HL-60 (cell line): Measurements from ENCODE around the gene EBF3.

ENCODE experiments used
- DNase-seq, 2 experiments: peaks; one replicate each; pipeline ENCODE4 v3.0.0-alpha.2; 2010 to 2020; ENCODE audit warnings: low read depth in 1 of 2, low spot score in 1 of 2
- H3K27ac ChIP-seq: fragments of 250-450 bp; sonication (Bioruptor Pico); replicated peaks from 2 replicates; pipeline ENCODE4 v1.5.1; 2020; ENCODE audit warnings: mild to moderate bottlenecking, moderate library complexity
- H3K27me3 ChIP-seq: fragments of 250-450 bp; sonication (Bioruptor Pico); 2 replicates; pipeline ENCODE4 v1.5.1; 2021; ENCODE audit warnings: mild to moderate bottlenecking, moderate library complexity; ENCODE audit not compliant: insufficient read depth, poor library complexity, severe bottlenecking
- H3K4me3 ChIP-seq: replicated peaks from 2 replicates; pipeline ENCODE4 v1.5.1; 2011; ENCODE audit warnings: mild to moderate bottlenecking, control low read depth, low read length; ENCODE audit not compliant: insufficient read depth
- GABPA ChIP-seq: IDR thresholded peaks from 2 replicates; pipeline ENCODE4 v1.6.1; 2012; ENCODE audit warnings: low read depth
- POLR2AphosphoS5 ChIP-seq: IDR thresholded peaks from 2 replicates; pipeline ENCODE4 v1.6.1; 2012; ENCODE audit warnings: low read depth
- SPI1 ChIP-seq: IDR thresholded peaks from 2 replicates; pipeline ENCODE4 v1.6.1; 2012; ENCODE audit warnings: low read depth, mild to moderate bottlenecking, borderline replicate concordance
- TF ChIP-seq, protein P1 (sequence below): IDR thresholded peaks from one replicate; pipeline ENCODE4 v1.5.1; 2011; ENCODE audit warnings: low read length, control low read depth, inconsistent platforms; ENCODE audit not compliant: insufficient read depth
- TF ChIP-seq, protein P2 (sequence below): IDR thresholded peaks from 2 replicates; pipeline ENCODE4 v1.6.1; 2012; ENCODE audit warnings: low read depth; ENCODE audit not compliant: insufficient replicate concordance

The EBF3 gene

DNA sequence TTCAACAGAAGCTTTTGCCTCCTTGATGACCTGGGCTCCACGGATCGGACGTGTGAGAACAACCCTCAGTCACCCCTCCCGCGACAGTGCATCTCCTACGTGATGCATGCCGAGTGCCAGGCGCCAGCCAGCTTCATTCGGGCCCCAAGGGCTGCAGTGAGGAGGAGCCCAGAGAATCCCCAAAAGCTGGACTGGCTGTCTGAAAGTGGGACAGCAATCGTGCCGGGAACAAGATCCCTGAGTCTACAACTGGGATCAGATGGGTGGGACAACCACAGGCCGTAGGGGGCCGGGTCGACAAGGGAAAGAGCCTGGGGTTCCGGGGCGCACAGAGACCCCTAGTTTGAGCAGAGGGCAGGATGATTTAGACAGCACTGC lies 27.2 kb downstream of the EBF3 start:
- TF ChIP-seq, protein P1, sequence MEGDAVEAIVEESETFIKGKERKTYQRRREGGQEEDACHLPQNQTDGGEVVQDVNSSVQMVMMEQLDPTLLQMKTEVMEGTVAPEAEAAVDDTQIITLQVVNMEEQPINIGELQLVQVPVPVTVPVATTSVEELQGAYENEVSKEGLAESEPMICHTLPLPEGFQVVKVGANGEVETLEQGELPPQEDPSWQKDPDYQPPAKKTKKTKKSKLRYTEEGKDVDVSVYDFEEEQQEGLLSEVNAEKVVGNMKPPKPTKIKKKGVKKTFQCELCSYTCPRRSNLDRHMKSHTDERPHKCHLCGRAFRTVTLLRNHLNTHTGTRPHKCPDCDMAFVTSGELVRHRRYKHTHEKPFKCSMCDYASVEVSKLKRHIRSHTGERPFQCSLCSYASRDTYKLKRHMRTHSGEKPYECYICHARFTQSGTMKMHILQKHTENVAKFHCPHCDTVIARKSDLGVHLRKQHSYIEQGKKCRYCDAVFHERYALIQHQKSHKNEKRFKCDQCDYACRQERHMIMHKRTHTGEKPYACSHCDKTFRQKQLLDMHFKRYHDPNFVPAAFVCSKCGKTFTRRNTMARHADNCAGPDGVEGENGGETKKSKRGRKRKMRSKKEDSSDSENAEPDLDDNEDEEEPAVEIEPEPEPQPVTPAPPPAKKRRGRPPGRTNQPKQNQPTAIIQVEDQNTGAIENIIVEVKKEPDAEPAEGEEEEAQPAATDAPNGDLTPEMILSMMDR: no peak
- TF ChIP-seq GABPA (no peak), POLR2AphosphoS5 (no peak), SPI1 (no peak)
- TF ChIP-seq, protein P2, sequence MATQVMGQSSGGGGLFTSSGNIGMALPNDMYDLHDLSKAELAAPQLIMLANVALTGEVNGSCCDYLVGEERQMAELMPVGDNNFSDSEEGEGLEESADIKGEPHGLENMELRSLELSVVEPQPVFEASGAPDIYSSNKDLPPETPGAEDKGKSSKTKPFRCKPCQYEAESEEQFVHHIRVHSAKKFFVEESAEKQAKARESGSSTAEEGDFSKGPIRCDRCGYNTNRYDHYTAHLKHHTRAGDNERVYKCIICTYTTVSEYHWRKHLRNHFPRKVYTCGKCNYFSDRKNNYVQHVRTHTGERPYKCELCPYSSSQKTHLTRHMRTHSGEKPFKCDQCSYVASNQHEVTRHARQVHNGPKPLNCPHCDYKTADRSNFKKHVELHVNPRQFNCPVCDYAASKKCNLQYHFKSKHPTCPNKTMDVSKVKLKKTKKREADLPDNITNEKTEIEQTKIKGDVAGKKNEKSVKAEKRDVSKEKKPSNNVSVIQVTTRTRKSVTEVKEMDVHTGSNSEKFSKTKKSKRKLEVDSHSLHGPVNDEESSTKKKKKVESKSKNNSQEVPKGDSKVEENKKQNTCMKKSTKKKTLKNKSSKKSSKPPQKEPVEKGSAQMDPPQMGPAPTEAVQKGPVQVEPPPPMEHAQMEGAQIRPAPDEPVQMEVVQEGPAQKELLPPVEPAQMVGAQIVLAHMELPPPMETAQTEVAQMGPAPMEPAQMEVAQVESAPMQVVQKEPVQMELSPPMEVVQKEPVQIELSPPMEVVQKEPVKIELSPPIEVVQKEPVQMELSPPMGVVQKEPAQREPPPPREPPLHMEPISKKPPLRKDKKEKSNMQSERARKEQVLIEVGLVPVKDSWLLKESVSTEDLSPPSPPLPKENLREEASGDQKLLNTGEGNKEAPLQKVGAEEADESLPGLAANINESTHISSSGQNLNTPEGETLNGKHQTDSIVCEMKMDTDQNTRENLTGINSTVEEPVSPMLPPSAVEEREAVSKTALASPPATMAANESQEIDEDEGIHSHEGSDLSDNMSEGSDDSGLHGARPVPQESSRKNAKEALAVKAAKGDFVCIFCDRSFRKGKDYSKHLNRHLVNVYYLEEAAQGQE: no peak
- no peak overlapping the region for H3K27ac ChIP-seq
- DNase-seq: no peak

DNA sequence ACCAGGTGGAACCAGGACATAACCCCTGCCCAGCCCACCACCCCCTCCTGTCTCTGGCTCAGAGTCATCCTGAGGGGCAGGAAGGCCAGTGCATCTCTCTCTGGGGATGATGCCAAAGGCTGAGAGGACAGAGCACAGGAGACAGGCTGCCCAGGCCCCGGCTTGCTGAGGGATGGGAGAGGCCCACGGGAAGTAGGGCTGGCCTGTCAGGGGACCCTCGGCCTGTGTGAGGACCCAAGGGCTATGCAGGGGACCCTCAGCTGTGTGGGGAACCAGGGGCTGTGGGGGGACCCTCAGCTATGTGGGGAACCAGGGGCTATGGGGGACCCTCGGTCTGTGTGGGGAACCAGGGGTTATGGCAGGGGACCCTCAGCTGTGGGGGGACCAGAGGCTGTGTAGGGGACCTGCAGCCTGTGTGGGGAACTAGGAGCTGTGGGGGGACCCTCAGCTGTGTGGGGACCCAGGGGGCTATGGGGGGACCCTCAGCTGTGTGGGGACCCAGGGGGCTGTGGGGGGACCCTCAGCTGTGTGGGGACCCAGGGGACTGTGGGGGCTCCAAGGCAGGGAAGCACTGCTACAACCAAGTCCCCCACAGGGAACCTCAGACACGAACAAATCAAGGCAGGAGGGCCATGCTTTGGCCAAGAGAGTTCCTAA lies 27.7 kb downstream of the EBF3 start:
- no peak overlapping the region for H3K27ac ChIP-seq
- TF ChIP-seq POLR2AphosphoS5 (no peak), SPI1 (no peak)
- no peak overlapping the region for H3K4me3 ChIP-seq
- DNase-seq: no peak
- no peaks in the 10 kb centered on the region for H3K27me3 ChIP-seq

More for the DNA sequence above, 27.2 kb downstream of the EBF3 start:
- no peak overlapping the region for H3K4me3 ChIP-seq
- H3K27me3 ChIP-seq: no peaks in the 10 kb centered on the region

DNA sequence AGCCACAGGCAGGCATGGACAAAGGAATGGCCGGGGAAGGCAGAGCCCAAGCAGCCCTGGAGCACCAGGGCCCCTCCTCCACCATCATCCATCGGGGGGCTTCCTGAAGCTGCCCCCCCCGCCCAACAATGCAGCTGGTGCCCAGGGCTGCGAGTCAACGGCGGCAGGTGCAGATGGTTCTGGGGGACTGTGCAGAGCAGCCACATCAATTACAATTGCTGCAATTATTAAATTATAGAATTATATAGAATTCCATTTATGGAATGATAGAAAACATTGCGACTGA lies 28.3 kb downstream of the EBF3 start:
- TF ChIP-seq, protein P2: no peak
- TF ChIP-seq POLR2AphosphoS5: no peak
- TF ChIP-seq, protein P1: no peak
- TF ChIP-seq SPI1: no peak
- no peak for TF ChIP-seq GABPA
- no peak overlapping the region for H3K27ac ChIP-seq
- no peaks in the 10 kb centered on the region for H3K27me3 ChIP-seq
- no peak for DNase-seq
- H3K4me3 ChIP-seq: no peak overlapping the region

DNA sequence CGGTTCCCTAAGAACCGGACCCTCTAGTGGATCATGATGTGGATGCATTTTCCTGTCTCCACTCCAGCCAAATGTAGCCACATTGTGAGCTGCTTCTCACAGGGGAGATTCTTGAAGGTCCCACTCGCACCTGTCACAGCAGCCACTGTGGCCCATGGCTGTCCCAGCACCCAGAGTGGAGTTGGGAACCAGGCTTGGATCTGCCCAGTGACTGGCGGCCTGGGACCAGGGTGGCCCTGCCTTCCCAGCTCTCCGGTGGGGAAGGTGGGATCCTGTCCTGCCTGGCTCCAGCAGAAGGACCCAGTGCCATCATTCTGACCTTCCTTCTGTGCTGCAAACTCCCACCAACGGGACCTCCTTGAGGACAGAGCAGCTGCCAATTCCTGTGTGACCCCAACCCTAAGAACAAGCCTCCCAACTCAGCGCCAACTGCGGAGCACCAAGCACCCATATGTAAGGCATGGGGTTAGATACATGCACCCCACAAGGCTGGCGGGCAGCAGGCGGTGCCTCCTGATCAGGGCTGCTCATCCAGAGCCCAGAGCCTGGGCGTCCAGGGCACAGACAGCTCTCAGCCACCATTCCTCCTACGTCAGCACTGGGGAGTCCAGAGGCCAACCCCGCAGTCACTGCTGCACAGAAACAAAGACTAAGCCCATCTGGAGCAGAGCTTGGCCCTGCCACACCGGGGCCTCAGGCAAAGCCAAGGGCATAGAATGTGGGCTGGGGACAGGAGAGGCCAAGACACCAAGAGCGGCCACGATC lies 28.8 kb downstream of the EBF3 start:
- DNase-seq: no peak

More for the DNA sequence above, 28.8 kb downstream of the EBF3 start:
- Histone ChIP-seq H3K27ac (no peak overlapping the region), H3K27me3 (no peaks in the 10 kb centered on the region), H3K4me3 (no peak overlapping the region)
- TF ChIP-seq, protein P2: no peak
- TF ChIP-seq GABPA: no peak
- TF ChIP-seq, protein P1: no peak
- TF ChIP-seq POLR2AphosphoS5: no peak
- TF ChIP-seq SPI1: no peak
